Aorta (tissue), 5 donors: ENCODE measurements around the gene DSCAM. TPM values are rescaled to one million over a fixed set of nuclear protein-coding genes. Genes with fewer than 3 reads are reported as not detected.
"Not testable (repeated sequence)": the region's sequence is repeated elsewhere in the genome, so short reads cannot be mapped to it uniquely, and the experiment has no call there.

Experiments used
- ATAC-seq: fragments of 200-7000 bp; cut with Tn5 transposase; one replicate; pipeline ENCODE4 v1.9.1; 2022; ENCODE audit warnings: moderate library complexity; ENCODE audit not compliant: low FRiP score
- DNase-seq, 2 donors: peaks; one replicate each; pipeline ENCODE4 v3.0.0-alpha.2; 2020
- H3K27ac ChIP-seq, 2 donors: one replicate each; pipeline ENCODE4 v1.5.1; 2013; ENCODE audit warnings: low read length in 2 of 2, mild to moderate bottlenecking in 2 of 2, moderate library complexity in 2 of 2, control low read depth in 1 of 2, inconsistent platforms in 1 of 2, low read depth in 1 of 2
- H3K27me3 ChIP-seq, 2 donors: one replicate each; pipeline ENCODE4 v1.6.1; 2013; ENCODE audit warnings: control low read depth in 1 of 2, low read length in 1 of 2, mild to moderate bottlenecking in 1 of 2, moderate library complexity in 1 of 2; ENCODE audit not compliant: insufficient read depth in 2 of 2, control insufficient read depth in 1 of 2
- H3K36me3 ChIP-seq, 2 donors: one replicate each; pipeline ENCODE4 v1.6.1; 2013; ENCODE audit warnings: control low read depth in 1 of 2, low read length in 1 of 2, mild to moderate bottlenecking in 1 of 2; ENCODE audit not compliant: insufficient read depth in 2 of 2, control insufficient read depth in 1 of 2
- H3K4me1 ChIP-seq, 2 donors: one replicate each; pipeline ENCODE4 v1.6.1; 2013; ENCODE audit warnings: low read length in 2 of 2, control low read depth in 1 of 2, mild to moderate bottlenecking in 1 of 2, moderate library complexity in 1 of 2; ENCODE audit not compliant: insufficient read depth in 2 of 2, control insufficient read depth in 1 of 2
- H3K4me3 ChIP-seq, 2 donors: one replicate each; pipeline ENCODE4 v1.5.1; 2013; ENCODE audit warnings: low read length in 2 of 2, control low read depth in 1 of 2, mild to moderate bottlenecking in 1 of 2
- H3K9me3 ChIP-seq: one replicate; pipeline ENCODE4 v1.6.1; 2013; ENCODE audit warnings: mild to moderate bottlenecking, low read length; ENCODE audit not compliant: control insufficient read depth
- WGBS, 2 donors: extraction: QIAGEN DNeasy Blood & Tissue Kit; methylation state at CpG; one replicate each; pipeline ENCODE4 v1.1.7; 2013; 5-methylcytosine and 5-hydroxymethylcytosine counted together
- intact Hi-C, 2 donors: fragments of 100-400 bp; cut with DNase I; formaldehyde crosslinking; loops; one replicate each; pipeline versions ENCODE4 v1.14.2 to v1.15.0; 2022
- long read RNA-seq, 2 donors: library from polyadenylated mRNA; unstranded; transcript quantifications; one replicate each; pipeline ENCODE4 v2.0.0, GENCODE V29; 2020 to 2021
- polyA plus RNA-seq, 2 donors: library from polyadenylated mRNA; stranded (reverse); fragments of 200-250 nt; gene quantifications; one replicate each; pipeline ENCODE4 v1.2.3, GENCODE V29; 2013
- total RNA-seq, 2 donors: library from RNA; stranded (reverse); fragmentation: NEBNext Ultra II Directional; extraction: Animal tissue kit (Norgen Biotek cat#: 25700); gene quantifications; one replicate each; pipeline ENCODE4 v1.2.1, GENCODE V29; 2021
- donor health status: healthy with polysubstance abuse.
- donor health status: Bipolar disorder and iron deficiency.
- donor health status: DM: no; HTN: no; CAD: no.
- donor health status: DM: no; HTN: no; CAD: no.
- donor health status: DM: yes; HTN: yes; CAD: no.

DSCAM gene, protein sequence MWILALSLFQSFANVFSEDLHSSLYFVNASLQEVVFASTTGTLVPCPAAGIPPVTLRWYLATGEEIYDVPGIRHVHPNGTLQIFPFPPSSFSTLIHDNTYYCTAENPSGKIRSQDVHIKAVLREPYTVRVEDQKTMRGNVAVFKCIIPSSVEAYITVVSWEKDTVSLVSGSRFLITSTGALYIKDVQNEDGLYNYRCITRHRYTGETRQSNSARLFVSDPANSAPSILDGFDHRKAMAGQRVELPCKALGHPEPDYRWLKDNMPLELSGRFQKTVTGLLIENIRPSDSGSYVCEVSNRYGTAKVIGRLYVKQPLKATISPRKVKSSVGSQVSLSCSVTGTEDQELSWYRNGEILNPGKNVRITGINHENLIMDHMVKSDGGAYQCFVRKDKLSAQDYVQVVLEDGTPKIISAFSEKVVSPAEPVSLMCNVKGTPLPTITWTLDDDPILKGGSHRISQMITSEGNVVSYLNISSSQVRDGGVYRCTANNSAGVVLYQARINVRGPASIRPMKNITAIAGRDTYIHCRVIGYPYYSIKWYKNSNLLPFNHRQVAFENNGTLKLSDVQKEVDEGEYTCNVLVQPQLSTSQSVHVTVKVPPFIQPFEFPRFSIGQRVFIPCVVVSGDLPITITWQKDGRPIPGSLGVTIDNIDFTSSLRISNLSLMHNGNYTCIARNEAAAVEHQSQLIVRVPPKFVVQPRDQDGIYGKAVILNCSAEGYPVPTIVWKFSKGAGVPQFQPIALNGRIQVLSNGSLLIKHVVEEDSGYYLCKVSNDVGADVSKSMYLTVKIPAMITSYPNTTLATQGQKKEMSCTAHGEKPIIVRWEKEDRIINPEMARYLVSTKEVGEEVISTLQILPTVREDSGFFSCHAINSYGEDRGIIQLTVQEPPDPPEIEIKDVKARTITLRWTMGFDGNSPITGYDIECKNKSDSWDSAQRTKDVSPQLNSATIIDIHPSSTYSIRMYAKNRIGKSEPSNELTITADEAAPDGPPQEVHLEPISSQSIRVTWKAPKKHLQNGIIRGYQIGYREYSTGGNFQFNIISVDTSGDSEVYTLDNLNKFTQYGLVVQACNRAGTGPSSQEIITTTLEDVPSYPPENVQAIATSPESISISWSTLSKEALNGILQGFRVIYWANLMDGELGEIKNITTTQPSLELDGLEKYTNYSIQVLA (N-terminal part only)
- not detected for total RNA-seq
- not detected for polyA plus RNA-seq
- long read RNA-seq, donor 1: 0 reads
- long read RNA-seq, donor 2: 0 reads

DNA sequence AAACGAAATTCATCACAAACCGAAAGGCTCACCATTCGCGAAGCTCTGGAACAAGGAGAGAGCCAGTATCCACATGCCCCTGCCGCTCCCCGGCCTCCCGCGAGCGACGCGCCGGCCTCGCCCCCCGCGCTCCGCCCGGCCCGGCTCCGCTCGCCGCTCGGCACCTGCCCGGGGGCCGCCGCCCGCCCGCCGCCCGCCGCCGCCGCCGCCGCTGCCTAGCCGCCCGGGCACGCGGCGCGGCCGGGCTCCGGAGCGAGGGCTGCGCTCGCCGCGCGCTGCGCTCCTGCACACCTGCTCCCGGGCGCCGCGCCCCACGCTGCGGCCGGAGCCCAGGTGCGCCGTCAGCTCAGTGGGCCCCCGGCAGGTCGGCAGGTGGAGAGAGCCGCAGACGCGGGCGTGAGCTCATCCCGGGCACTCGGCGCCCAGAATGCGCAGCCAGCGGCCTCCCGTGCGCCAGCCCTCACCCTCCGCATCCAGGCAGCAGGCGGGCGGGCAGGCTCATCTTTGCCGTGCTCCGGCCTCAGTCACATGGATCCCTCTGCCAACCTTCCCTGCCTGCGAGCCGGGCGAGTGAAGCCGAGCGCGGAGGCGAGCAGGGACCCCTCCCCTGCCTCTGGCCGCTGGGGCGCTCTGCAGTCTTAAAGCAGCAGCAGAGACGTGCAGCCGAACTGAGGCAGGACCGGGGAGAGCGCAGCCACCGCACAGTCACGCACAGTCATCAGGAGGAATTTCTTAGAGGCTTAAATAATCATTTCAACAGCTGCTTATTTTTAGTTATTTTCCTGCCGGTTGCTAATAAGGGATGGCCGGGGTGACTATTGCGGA is at the start of gene DSCAM:
DSCAM (minus strand) TSS at position 572 of the 825 bp plus-strand sequence; CDS start at position 75, 497 bp downstream.
- intact Hi-C loops: no loop called here
- whole genome bisulfite sequencing, 2 donors: 2 to 3% methylated on average over 80 to 94 of the region's 94 CpGs
- ATAC-seq (no peak), DNase-seq (no peak)
- Histone ChIP-seq H3K9me3 (peaks cover 3% of the 10 kb centered on the region), H3K4me1 (no peaks in the 10 kb centered on the region), H3K27ac (no peak within 1 kb of the TSS), H3K36me3 (no peaks in the 10 kb centered on the region), H3K4me3 (no peak within 1 kb of the TSS), H3K27me3 (no peaks in the 10 kb centered on the region)

DNA sequence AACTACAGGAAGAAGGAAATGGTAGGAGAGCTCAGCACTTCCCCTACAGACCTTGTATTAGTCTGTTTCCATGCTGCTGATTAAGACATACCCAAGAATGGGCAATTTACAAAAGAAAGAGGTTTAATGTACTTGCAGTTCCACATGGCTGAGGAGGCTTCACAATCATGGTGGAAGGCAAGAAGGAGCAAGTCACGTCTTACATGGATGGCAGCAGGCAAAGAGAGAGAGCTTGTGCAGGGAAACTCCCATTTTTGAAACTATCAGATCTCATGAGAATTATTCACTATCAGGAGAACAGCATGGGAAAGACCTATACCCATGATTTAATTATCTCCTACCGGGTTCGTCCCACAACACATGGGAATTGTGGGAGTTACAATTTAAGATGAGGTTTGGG is 48.7 kb upstream of the DSCAM start:
- H3K27me3 ChIP-seq, H3K4me1 ChIP-seq, H3K27ac ChIP-seq, intact Hi-C loops, ATAC-seq, H3K36me3 ChIP-seq, H3K4me3 ChIP-seq, H3K9me3 ChIP-seq, DNase-seq: not testable (repeated sequence)
- WGBS, 2 donors: 90 to 94% methylated on average over 3 of the region's 3 CpGs

DNA sequence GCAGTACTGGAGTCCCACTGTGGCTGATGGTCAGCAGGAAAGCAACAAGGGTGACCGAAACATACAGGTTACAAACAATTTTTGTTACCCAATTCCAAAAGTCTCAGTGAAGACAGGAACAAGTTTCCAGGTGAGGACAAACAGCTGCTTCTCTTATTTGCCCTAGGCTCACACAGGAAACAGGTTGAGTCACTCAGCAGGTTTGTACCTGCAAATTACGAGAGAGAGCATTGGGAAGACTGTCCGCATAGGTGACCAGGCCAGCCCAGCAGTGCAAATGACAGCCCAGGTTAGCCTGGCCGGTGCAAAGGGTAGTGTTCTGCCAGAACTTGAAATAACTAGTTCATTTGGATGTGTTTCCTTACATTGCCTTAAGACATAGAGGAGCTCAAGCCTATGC is 40.0 kb upstream of the DSCAM start:
- H3K9me3 ChIP-seq: no peaks in the 10 kb centered on the region
- no peaks in the 10 kb centered on the region for H3K36me3 ChIP-seq
- no peak overlapping the region for H3K4me3 ChIP-seq
- no peaks in the 10 kb centered on the region for H3K27me3 ChIP-seq
- DNase-seq: no peak
- ATAC-seq: no peak
- intact Hi-C loops: no loop called here
- no peaks in the 10 kb centered on the region for H3K4me1 ChIP-seq
- WGBS, 2 donors: 82 to 89% methylated on average over 4 of the region's 4 CpGs
- no peak overlapping the region for H3K27ac ChIP-seq

DNA sequence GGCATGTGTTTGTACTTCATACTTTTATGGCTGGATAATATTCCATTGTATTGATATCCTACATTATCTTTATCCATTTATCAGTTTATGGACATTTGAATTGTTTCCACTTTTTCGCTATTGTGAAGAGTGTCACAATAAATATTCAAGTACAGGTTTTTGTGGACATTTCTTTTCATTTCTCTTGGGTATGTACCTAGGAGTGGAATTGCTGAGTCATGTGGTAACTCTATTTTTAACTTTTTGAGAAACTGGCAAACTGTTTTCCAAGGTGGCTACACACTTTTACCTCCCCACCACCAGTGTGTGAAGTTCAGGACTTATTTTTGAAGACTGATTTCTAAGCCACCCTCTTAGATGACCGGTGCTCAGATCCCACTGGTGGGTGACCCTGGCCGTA is 39.0 kb upstream of the DSCAM start:
- no peak for DNase-seq
- 83 to 86% methylated on average over 3 of the region's 3 CpGs for WGBS, 2 donors
- Histone ChIP-seq H3K4me1 (no peaks in the 10 kb centered on the region), H3K4me3 (no peak overlapping the region), H3K36me3 (no peaks in the 10 kb centered on the region), H3K27me3 (no peaks in the 10 kb centered on the region), H3K27ac (no peak overlapping the region), H3K9me3 (no peaks in the 10 kb centered on the region)
- no peak for ATAC-seq
- intact Hi-C loops: no loop called here

DNA sequence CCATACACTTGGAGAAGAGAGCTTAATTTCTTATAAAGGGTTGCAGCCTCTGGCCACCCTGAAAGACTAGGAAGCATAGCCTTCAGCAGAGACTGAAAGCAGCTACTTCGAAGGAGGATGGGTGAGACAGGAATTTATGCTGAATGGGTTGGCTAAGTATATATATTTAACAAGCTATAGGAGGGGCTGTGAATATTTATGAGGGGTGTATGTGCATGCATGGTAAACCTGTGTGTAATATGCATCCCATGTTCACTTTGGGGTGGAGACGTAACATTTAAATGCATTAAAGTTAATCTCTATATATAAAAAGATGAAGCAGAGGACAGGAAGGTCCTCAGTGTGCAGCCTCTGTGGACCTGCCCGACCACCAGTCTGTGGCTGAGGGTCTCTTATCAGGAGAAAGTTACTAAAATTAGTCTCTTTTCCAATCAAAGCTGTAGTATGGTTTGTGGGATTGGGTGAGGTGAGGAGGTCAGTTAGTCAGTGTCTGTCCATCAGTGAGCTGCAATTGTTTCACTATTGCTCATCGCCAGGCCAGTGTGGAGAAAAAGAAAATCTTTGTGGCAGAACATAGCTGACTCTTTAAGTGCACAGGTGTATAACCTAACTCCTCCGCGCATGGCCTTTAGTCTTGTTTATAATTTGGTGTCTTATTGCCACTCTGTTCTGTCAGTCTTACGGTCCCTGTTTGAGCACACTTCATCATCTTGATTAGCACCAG is 35.4 kb upstream of the DSCAM start:
- Histone ChIP-seq H3K27me3 (peaks cover 0 to 2% of the 10 kb centered on the region in 2 donors), H3K36me3 (no peaks in the 10 kb centered on the region), H3K4me1 (no peaks in the 10 kb centered on the region), H3K27ac (no peak overlapping the region), H3K9me3 (peaks cover 5% of the 10 kb centered on the region), H3K4me3 (no peak overlapping the region)
- 81 to 82% methylated on average over 7 of the region's 7 CpGs for WGBS, 2 donors
- ATAC-seq (no peak), DNase-seq (no peak)
- intact Hi-C loops: no loop called here

DNA sequence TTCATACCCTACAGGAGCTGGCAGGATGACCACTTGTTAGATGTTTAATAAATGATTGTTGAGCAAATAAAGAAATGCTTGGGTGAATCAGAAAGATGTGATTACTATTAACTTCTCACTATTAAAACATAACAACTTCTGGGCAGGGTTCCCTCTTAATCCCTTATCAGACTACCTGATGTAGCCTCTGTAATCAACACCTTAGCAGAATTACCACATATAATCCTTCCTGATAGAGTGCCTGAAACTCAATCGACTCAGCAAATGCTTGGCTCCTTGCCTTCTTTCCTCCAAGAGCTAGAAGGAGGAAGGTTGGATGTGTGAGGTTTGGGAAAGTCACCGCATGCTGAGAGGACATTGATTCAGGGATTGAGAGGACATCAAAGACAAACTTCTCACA is 34.8 kb upstream of the DSCAM start:
- H3K36me3 ChIP-seq: no peaks in the 10 kb centered on the region
- no peak for DNase-seq
- peaks cover 5% of the 10 kb centered on the region for H3K9me3 ChIP-seq
- WGBS, 2 donors: 71 to 80% methylated on average over 2 of the region's 2 CpGs
- no peak for ATAC-seq
- H3K27me3 ChIP-seq: peaks cover 0 to 2% of the 10 kb centered on the region in 2 donors
- no peaks in the 10 kb centered on the region for H3K4me1 ChIP-seq
- H3K27ac ChIP-seq: no peak overlapping the region
- intact Hi-C loops: no loop called here
- H3K4me3 ChIP-seq: no peak overlapping the region

DNA sequence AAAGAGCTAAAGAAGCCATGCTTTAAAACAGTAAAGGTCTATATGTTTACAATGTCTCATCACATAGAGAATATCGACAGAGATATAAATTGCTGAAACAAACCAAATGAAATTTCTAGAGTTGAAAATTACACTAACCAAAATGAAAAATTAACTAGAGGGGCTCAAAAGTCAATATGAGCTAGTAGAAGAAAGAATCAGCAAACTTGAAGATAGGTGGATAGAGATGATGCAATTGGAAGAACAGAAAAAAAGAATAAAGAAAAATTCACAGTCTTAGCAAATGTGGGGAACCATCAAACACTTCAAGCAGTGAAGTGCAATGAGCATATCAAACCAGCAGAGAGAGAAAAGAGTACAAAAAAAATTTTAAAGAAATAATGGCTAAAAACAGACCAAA is 24.1 kb upstream of the DSCAM start:
- 90 to 93% methylated on average over 1 of the region's 1 CpG for WGBS, 2 donors
- intact Hi-C loops: no loop called here
- ATAC-seq: no peak

More for the DNA sequence above, 24.1 kb upstream of the DSCAM start:
- Histone ChIP-seq H3K4me1 (no peaks in the 10 kb centered on the region), H3K36me3 (no peaks in the 10 kb centered on the region), H3K4me3 (no peak overlapping the region), H3K9me3 (peaks cover 2% of the 10 kb centered on the region), H3K27me3 (peaks cover 0 to 4% of the 10 kb centered on the region in 2 donors), H3K27ac (no peak overlapping the region)
- DNase-seq: no peak
